ENCODE data around the gene NAALADL2.

- TF ChIP-seq CTCF (conservative IDR thresholded peaks at IDR 0.05) (no peak), EZH2 (IDR thresholded peaks at IDR 0.05; ENCODE audit: low read depth) (no peak)
These were observed 490.0 kb downstream of the NAALADL2 start for GRCh38 chr3:175349168-175349567.
